Vagina (tissue), 2 donors: ENCODE results near the gene KCNK3. TPM values are rescaled to one million over a fixed set of nuclear protein-coding genes. Genes with fewer than 3 reads are reported as not detected.

Experiments
- DNase-seq, 2 donors: peaks; one replicate each; pipeline ENCODE4 v3.0.0-alpha.2; 2017; ENCODE audit errors: extremely low spot score in 2 of 2
- H3K27ac ChIP-seq: fragments of 200-600 bp; sonication (generic); one replicate; pipeline ENCODE4 v1.5.1; 2019
- H3K27me3 ChIP-seq: fragments of 200-600 bp; sonication (generic); one replicate; pipeline ENCODE4 v1.5.1; 2019
- H3K36me3 ChIP-seq, 2 donors: fragments of 200-600 bp; sonication (generic); one replicate each; pipeline ENCODE4 v1.5.1; 2017 to 2019
- H3K4me1 ChIP-seq: fragments of 200-600 bp; sonication (generic); one replicate; pipeline ENCODE4 v1.5.1; 2019
- H3K4me3 ChIP-seq, 2 donors: fragments of 200-600 bp; sonication (generic); 1 replicate in 1 of 2; 2 replicates in 1 of 2; pipeline ENCODE4 v1.5.1; 2016 to 2019
- H3K9me3 ChIP-seq: fragments of 200-600 bp; sonication (generic); one replicate; pipeline ENCODE4 v1.5.1; 2019
- CTCF ChIP-seq, 3 experiments: fragments of 450-650 bp in 2 of 3; fragments of 200-600 bp in 1 of 3; sonication (generic) in 1 of 3; IDR thresholded peaks; one replicate each; pipeline ENCODE4 v1.5.1; 2017 to 2019; ENCODE audit warnings: antibody characterized with exemption in 3 of 3, mild to moderate bottlenecking in 2 of 3, moderate library complexity in 2 of 3
- POLR2A ChIP-seq, 2 donors: fragments of 450-650 bp; IDR thresholded peaks; one replicate each; pipeline ENCODE4 v1.6.1; 2017; ENCODE audit warnings: antibody characterized with exemption in 2 of 2, mild to moderate bottlenecking in 2 of 2, moderate library complexity in 2 of 2
- POLR2AphosphoS5 ChIP-seq, 2 donors: sonication (generic); formaldehyde crosslinking; IDR thresholded peaks; one replicate each; pipeline ENCODE4 v1.9.0; 2017; ENCODE audit warnings: antibody characterized with exemption in 2 of 2, mild to moderate bottlenecking in 2 of 2, low read depth in 1 of 2; ENCODE audit not compliant: insufficient read depth in 1 of 2
- intact Hi-C: fragments of 100-400 bp; cut with DNase I; formaldehyde crosslinking; loops from one replicate; pipeline ENCODE4 v1.15.1; 2023
- total RNA-seq: library from RNA; depleted of rRNA; stranded (reverse); fragments of >200 nt; gene quantifications from one replicate; pipeline ENCODE4 v1.2.3, GENCODE V29; 2016

The KCNK3 gene
- total RNA-seq, 1 donor from 2014 or later: 10.6 TPM

- no peaks in the 10 kb centered on the region for H3K9me3 ChIP-seq
- no peak for DNase-seq
- H3K27me3 ChIP-seq: no peaks in the 10 kb centered on the region
- intact Hi-C loops: no loop called here
- peaks cover 12% of the 10 kb centered on the region for H3K4me1 ChIP-seq
- H3K4me3 ChIP-seq: no peak overlapping the region
- no peaks in the 10 kb centered on the region for H3K36me3 ChIP-seq
- no peak overlapping the region for H3K27ac ChIP-seq
- TF ChIP-seq POLR2A (IDR thresholded peaks at IDR 0.05) (no peak), POLR2AphosphoS5 (IDR thresholded peaks at IDR 0.05; ENCODE audit: insufficient read depth in 1 of 2, low read depth in 1 of 2) (no peak), CTCF (IDR thresholded peaks at IDR 0.05) (no peak)
Measured at GRCh38 chr2:26697425-26697824, 4.9 kb downstream of the KCNK3 start.

- TF ChIP-seq POLR2AphosphoS5 (IDR thresholded peaks at IDR 0.05; ENCODE audit: insufficient read depth in 1 of 2, low read depth in 1 of 2): no peak
- no peak for TF ChIP-seq POLR2A (IDR thresholded peaks at IDR 0.05)
- TF ChIP-seq CTCF (IDR thresholded peaks at IDR 0.05): no peak
- H3K4me3 ChIP-seq: no peak overlapping the region
- no peaks in the 10 kb centered on the region for H3K27me3 ChIP-seq
- intact Hi-C loops: no loop called here
- no peaks in the 10 kb centered on the region for H3K9me3 ChIP-seq
- H3K36me3 ChIP-seq: no peaks in the 10 kb centered on the region
- H3K27ac ChIP-seq: no peak overlapping the region
- no peak for DNase-seq
- H3K4me1 ChIP-seq: no peaks in the 10 kb centered on the region
Measured at GRCh38 chr2:26699295-26699694, 6.8 kb downstream of the KCNK3 start.

GRCh38 chr2:26700078-26700477 is 7.6 kb downstream of the KCNK3 start:
- Histone ChIP-seq H3K4me3 (no peak overlapping the region), H3K36me3 (no peaks in the 10 kb centered on the region), H3K9me3 (no peaks in the 10 kb centered on the region), H3K4me1 (no peaks in the 10 kb centered on the region), H3K27ac (no peak overlapping the region), H3K27me3 (no peaks in the 10 kb centered on the region)
- no peak for DNase-seq
- TF ChIP-seq CTCF (IDR thresholded peaks at IDR 0.05) (no peak), POLR2AphosphoS5 (IDR thresholded peaks at IDR 0.05; ENCODE audit: insufficient read depth in 1 of 2, low read depth in 1 of 2) (no peak), POLR2A (IDR thresholded peaks at IDR 0.05) (no peak)
- intact Hi-C loops: no loop called here

- H3K36me3 ChIP-seq: no peaks in the 10 kb centered on the region
- no peak for DNase-seq
- H3K4me1 ChIP-seq: peaks cover under 1% of the 10 kb centered on the region
- H3K4me3 ChIP-seq: no peak overlapping the region
- no peaks in the 10 kb centered on the region for H3K9me3 ChIP-seq
- TF ChIP-seq POLR2AphosphoS5 (IDR thresholded peaks at IDR 0.05; ENCODE audit: insufficient read depth in 1 of 2, low read depth in 1 of 2): no peak
- TF ChIP-seq CTCF (IDR thresholded peaks at IDR 0.05): no peak
- no peak for TF ChIP-seq POLR2A (IDR thresholded peaks at IDR 0.05)
- H3K27me3 ChIP-seq: no peaks in the 10 kb centered on the region
- no peak overlapping the region for H3K27ac ChIP-seq
- intact Hi-C loops: no loop called here
Measured at GRCh38 chr2:26701596-26701995, 9.1 kb downstream of the KCNK3 start.

GRCh38 chr2:26702025-26702424 is 9.5 kb downstream of the KCNK3 start:
- TF ChIP-seq POLR2A (IDR thresholded peaks at IDR 0.05) (no peak), POLR2AphosphoS5 (IDR thresholded peaks at IDR 0.05; ENCODE audit: insufficient read depth in 1 of 2, low read depth in 1 of 2) (no peak), CTCF (IDR thresholded peaks at IDR 0.05) (no peak)
- no peak for DNase-seq
- Histone ChIP-seq H3K36me3 (no peaks in the 10 kb centered on the region), H3K4me1 (peaks cover 5% of the 10 kb centered on the region), H3K27me3 (no peaks in the 10 kb centered on the region), H3K4me3 (no peak overlapping the region), H3K9me3 (no peaks in the 10 kb centered on the region), H3K27ac (no peak overlapping the region)
- intact Hi-C loops: no loop called here
